Neuronal stem cell (in vitro differentiated cells): ENCODE results near the gene CORO1C.

ENCODE experiments used
- DNase-seq: peaks from one replicate; pipeline ENCODE4 v3.0.0-alpha.2; 2013; ENCODE audit warnings: low spot score
- H2AFZ ChIP-seq: one replicate; pipeline ENCODE4 v1.6.1; 2013; ENCODE audit warnings: mild to moderate bottlenecking, low read length, inconsistent platforms
- H2AK5ac ChIP-seq: 2 replicates; pipeline ENCODE4 v1.6.1; 2013; ENCODE audit warnings: low read depth, mild to moderate bottlenecking, inconsistent platforms, low read length, moderate library complexity, mixed read lengths
- H2BK120ac ChIP-seq: 2 replicates; pipeline ENCODE4 v1.6.1; 2013; ENCODE audit warnings: low read depth, mild to moderate bottlenecking, inconsistent platforms, low read length, moderate library complexity, mixed read lengths
- H2BK12ac ChIP-seq: one replicate; pipeline ENCODE4 v1.6.1; 2013; ENCODE audit warnings: low read length, inconsistent platforms
- H2BK15ac ChIP-seq: 2 replicates; pipeline ENCODE4 v1.6.1; 2013; ENCODE audit warnings: mild to moderate bottlenecking, low read length, inconsistent platforms, mixed read lengths
- H2BK5ac ChIP-seq: one replicate; pipeline ENCODE4 v1.6.1; 2013; ENCODE audit warnings: inconsistent platforms, mild to moderate bottlenecking, low read length, moderate library complexity
- H3K14ac ChIP-seq: one replicate; pipeline ENCODE4 v1.6.1; 2013; ENCODE audit warnings: low read length, inconsistent platforms
- H3K18ac ChIP-seq: 2 replicates; pipeline ENCODE4 v1.6.1; 2013; ENCODE audit warnings: low read length, inconsistent platforms
- H3K23ac ChIP-seq: 2 replicates; pipeline ENCODE4 v1.6.1; 2013; ENCODE audit warnings: low read depth, mild to moderate bottlenecking, mixed read lengths, low read length, inconsistent platforms; ENCODE audit not compliant: poor library complexity
- H3K27ac ChIP-seq: replicated peaks from 3 replicates; pipeline ENCODE4 v1.5.1; 2013; ENCODE audit warnings: low read length, inconsistent platforms
- H3K27me3 ChIP-seq, 3 experiments: 2 replicates each; pipeline ENCODE4 v1.6.1; 2013; ENCODE audit warnings: low read length in 3 of 3, mild to moderate bottlenecking in 2 of 3, inconsistent platforms in 1 of 3, low read depth in 1 of 3, mixed read lengths in 1 of 3, moderate library complexity in 1 of 3; ENCODE audit not compliant: control insufficient read depth in 3 of 3, insufficient read depth in 3 of 3
- H3K36me3 ChIP-seq, 2 donors: replicated peaks in 1 of 2; 2 replicates each; pipeline ENCODE4 v1.6.1; 2013; ENCODE audit warnings: low read length in 2 of 2; ENCODE audit not compliant: control insufficient read depth in 2 of 2, insufficient read depth in 2 of 2
- H3K4ac ChIP-seq: 2 replicates; pipeline ENCODE4 v1.6.1; 2013; ENCODE audit warnings: inconsistent platforms, mild to moderate bottlenecking, low read length, moderate library complexity
- H3K4me1 ChIP-seq, 2 donors: 1 replicate in 1 of 2; 2 replicates in 1 of 2; pipeline ENCODE4 v1.6.1; 2013; ENCODE audit warnings: low read length in 2 of 2, low read depth in 1 of 2; ENCODE audit not compliant: control insufficient read depth in 2 of 2, insufficient read depth in 1 of 2
- H3K4me2 ChIP-seq: one replicate; pipeline ENCODE4 v1.6.1; 2013; ENCODE audit warnings: mild to moderate bottlenecking, low read length, inconsistent platforms; ENCODE audit not compliant: insufficient read depth, poor library complexity, severe bottlenecking
- H3K4me3 ChIP-seq, 2 donors: 2 replicates each; pipeline ENCODE4 v1.5.1; 2013; ENCODE audit warnings: low read length in 2 of 2, mild to moderate bottlenecking in 2 of 2, inconsistent platforms in 1 of 2, moderate library complexity in 1 of 2
- H3K79me1 ChIP-seq: one replicate; pipeline ENCODE4 v1.6.1; 2013; ENCODE audit warnings: low read depth, mild to moderate bottlenecking, inconsistent platforms, low read length, moderate library complexity
- H3K9ac ChIP-seq: one replicate; pipeline ENCODE4 v1.6.1; 2013; ENCODE audit warnings: mild to moderate bottlenecking, low read depth, low read length, inconsistent platforms; ENCODE audit not compliant: poor library complexity
- H3K9me3 ChIP-seq, 2 donors: replicated peaks in 1 of 2; 2 replicates each; pipeline versions ENCODE3 to v1.6.1; 2013; ENCODE audit warnings: low read length in 2 of 2, mild to moderate bottlenecking in 2 of 2, inconsistent platforms in 1 of 2, low read depth in 1 of 2, mixed read lengths in 1 of 2, moderate library complexity in 1 of 2; ENCODE audit not compliant: control insufficient read depth in 2 of 2, insufficient read depth in 1 of 2
- H4K8ac ChIP-seq: one replicate; pipeline ENCODE4 v1.6.1; 2013; ENCODE audit warnings: low read depth, mild to moderate bottlenecking, inconsistent platforms, low read length, moderate library complexity
- H4K91ac ChIP-seq: one replicate; pipeline ENCODE4 v1.6.1; 2013; ENCODE audit warnings: low read length, low read depth, mild to moderate bottlenecking, inconsistent platforms; ENCODE audit not compliant: poor library complexity
- WGBS, 2 donors: extraction: QIAGEN DNeasy Blood & Tissue Kit; methylation state at CpG; one replicate each; pipeline ENCODE4 v1.1.7; 2013; ENCODE audit warnings: missing lambda C conversion rate in 2 of 2, mixed read lengths in 1 of 2; ENCODE audit not compliant: insufficient read length in 2 of 2, insufficient replicate concordance in 1 of 2; ENCODE audit errors: extremely low coverage in 2 of 2; 5-methylcytosine and 5-hydroxymethylcytosine counted together

The CORO1C gene

DNA sequence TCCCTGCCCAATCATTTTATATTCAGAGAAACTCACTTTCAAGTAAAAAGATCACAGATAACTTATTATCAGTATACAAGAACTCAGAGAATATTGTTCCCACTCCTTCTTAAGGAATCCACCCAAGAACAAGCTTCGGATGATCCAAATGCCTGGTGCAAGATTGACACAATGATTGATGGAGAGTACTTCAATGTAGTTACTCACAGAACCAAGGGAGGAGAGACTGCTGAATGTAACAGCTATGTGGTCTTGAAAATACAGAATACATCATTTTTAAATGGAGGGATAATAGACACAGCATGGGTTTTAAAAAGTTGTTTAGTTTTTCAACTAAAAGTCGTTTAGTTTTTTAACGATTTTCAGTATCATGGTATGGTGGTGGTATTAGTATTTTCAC, 59.3 kb downstream of the CORO1C start:
- H3K14ac ChIP-seq, result no peak overlapping the region
- H3K23ac ChIP-seq, result no peak overlapping the region
- no peak for DNase-seq
- no peaks in the 10 kb centered on the region for H3K27me3 ChIP-seq
- peaks cover 0 to 2% of the 10 kb centered on the region in 2 donors for H3K9me3 ChIP-seq
- no peak overlapping the region for H2BK5ac ChIP-seq
- H4K8ac ChIP-seq, result no peak overlapping the region
- no peak overlapping the region for H2BK12ac ChIP-seq
- no peak overlapping the region for H3K9ac ChIP-seq
- H4K91ac ChIP-seq, result no peak overlapping the region
- H3K27ac ChIP-seq, result no peak overlapping the region
- H3K4me2 ChIP-seq, result no peak overlapping the region
- H3K4me1 ChIP-seq, result peaks cover 2 to 10% of the 10 kb centered on the region in 2 donors
- H2BK15ac ChIP-seq, result no peak overlapping the region
- no peak overlapping the region for H2AK5ac ChIP-seq
- no peak overlapping the region for H3K4me3 ChIP-seq
- no peak overlapping the region for H3K18ac ChIP-seq
- no peak overlapping the region for H3K4ac ChIP-seq
- WGBS, 2 donors, result no CpG with 5 or more reads among the region's 3 CpGs
- no peak overlapping the region for H2BK120ac ChIP-seq
- H2AFZ ChIP-seq, result no peak overlapping the region
- no peaks in the 10 kb centered on the region for H3K79me1 ChIP-seq
- peaks cover 2 to 57% of the 10 kb centered on the region in 2 donors for H3K36me3 ChIP-seq

DNA sequence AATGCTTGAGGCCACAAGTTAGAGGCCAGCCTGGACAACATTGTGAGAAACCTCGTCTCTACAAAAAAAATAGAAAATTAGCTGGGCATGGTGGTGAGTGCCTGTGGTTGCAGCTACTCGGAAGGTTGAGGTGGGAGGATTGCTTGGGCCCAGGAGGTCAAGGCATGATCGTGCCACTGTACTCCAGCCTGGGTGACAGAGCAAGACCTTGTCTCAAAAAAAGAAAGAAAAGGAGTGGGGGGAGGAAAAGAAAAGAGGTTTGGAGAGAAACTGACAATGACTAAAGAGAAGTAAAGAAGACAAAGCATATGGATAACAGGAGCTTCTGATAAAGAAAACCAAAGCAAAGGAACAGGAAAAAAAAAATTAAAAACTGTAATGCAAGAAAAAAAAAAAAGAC, 60.2 kb downstream of the CORO1C start:
- Histone ChIP-seq H3K27ac (no peak overlapping the region), H3K79me1 (no peaks in the 10 kb centered on the region), H2BK12ac (no peak overlapping the region), H4K8ac (no peak overlapping the region), H3K27me3 (no peaks in the 10 kb centered on the region), H2BK120ac (no peak overlapping the region), H3K9ac (no peak overlapping the region), H3K36me3 (peaks cover 0 to 47% of the 10 kb centered on the region in 2 donors), H3K4me1 (peaks cover 7 to 17% of the 10 kb centered on the region in 2 donors), H3K9me3 (peaks cover 0 to 2% of the 10 kb centered on the region in 2 donors), H4K91ac (no peak overlapping the region), H3K4me2 (no peak overlapping the region), H3K4ac (no peak overlapping the region), H2AK5ac (no peak overlapping the region), H3K14ac (no peak overlapping the region), H3K4me3 (no peak overlapping the region), H2BK15ac (no peak overlapping the region), H3K18ac (no peak overlapping the region), H2BK5ac (no peak overlapping the region), H3K23ac (no peak overlapping the region), H2AFZ (no peak overlapping the region)
- no CpG with 5 or more reads among the region's 3 CpGs for WGBS, 2 donors
- DNase-seq, result no peak

DNA sequence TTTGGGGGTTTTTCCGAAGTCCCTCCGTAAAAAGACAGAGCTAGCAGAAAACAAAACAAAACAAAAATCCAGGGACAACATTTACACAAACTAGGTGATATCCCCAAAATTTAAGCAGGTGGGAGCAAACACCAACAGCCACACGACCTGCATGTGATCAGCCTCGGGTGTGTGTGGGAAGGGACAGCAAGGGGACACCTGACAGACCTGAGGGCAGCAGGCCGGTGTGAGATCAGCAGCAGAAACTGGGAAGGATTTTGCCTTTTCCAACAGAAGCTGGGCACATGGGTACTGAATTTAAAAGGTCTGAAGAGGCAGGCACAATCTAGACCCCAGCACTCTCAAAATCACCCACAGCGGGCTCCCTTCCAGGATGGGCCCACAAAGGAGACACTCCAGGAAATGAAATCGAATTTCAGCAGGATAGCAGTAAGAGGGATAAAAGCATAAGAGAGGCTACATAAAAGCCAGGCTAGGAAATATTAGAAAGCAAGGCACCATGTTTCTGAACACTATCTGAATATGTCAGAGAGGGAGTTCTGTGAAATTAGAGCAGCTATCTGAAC, 61.2 kb downstream of the CORO1C start:
- Histone ChIP-seq H3K14ac (no peak overlapping the region), H4K8ac (no peak overlapping the region), H3K4ac (no peak overlapping the region), H3K18ac (no peak overlapping the region), H3K23ac (no peak overlapping the region), H2AK5ac (no peak overlapping the region), H3K9me3 (peaks cover 0 to 2% of the 10 kb centered on the region in 2 donors), H3K27me3 (no peaks in the 10 kb centered on the region), H3K4me2 (no peak overlapping the region), H2BK120ac (no peak overlapping the region), H2BK12ac (no peak overlapping the region), H4K91ac (no peak overlapping the region), H3K79me1 (no peaks in the 10 kb centered on the region), H3K4me1 (peaks cover 12 to 26% of the 10 kb centered on the region in 2 donors), H3K27ac (no peak overlapping the region), H3K36me3 (peaks cover 0 to 38% of the 10 kb centered on the region in 2 donors), H3K9ac (no peak overlapping the region), H2AFZ (no peak overlapping the region), H3K4me3 (no peak overlapping the region), H2BK15ac (no peak overlapping the region), H2BK5ac (no peak overlapping the region)
- no CpG with 5 or more reads among the region's 7 CpGs for WGBS, 2 donors
- no peak for DNase-seq

DNA sequence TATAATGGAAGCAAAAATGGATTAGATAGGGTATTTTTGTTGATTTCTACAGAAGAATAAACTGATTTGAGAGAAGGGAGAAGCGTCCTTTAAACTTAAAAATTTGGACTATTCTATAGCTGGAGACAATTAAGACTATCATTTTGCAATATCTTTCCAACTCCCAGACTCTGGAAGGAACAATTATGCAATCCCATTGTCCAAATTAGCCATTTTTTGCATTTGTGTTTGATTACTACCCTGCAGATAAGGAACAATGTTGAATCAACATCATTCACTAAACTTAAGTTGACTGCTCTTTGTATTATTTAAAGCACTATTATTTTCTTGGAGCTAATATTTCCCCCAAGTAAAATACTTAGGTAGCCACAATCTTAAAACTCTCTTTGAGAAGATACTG, 62.8 kb downstream of the CORO1C start:
- Histone ChIP-seq H2BK15ac (no peak overlapping the region), H3K18ac (no peak overlapping the region), H3K23ac (no peak overlapping the region), H3K27ac (no peak overlapping the region), H2BK120ac (no peak overlapping the region), H3K9me3 (peaks cover 0 to 2% of the 10 kb centered on the region in 2 donors), H3K27me3 (no peaks in the 10 kb centered on the region), H3K14ac (no peak overlapping the region), H3K4me1 (peaks cover 12 to 33% of the 10 kb centered on the region in 2 donors), H4K8ac (no peak overlapping the region), H2AK5ac (no peak overlapping the region), H3K79me1 (no peaks in the 10 kb centered on the region), H2BK12ac (no peak overlapping the region), H3K9ac (no peak overlapping the region), H3K4ac (no peak overlapping the region), H2BK5ac (no peak overlapping the region), H3K36me3 (peaks cover 0 to 31% of the 10 kb centered on the region in 2 donors), H3K4me3 (no peak overlapping the region), H3K4me2 (no peak overlapping the region), H2AFZ (no peak overlapping the region), H4K91ac (no peak overlapping the region)
- no CpG with 5 or more reads among the region's 1 CpG for WGBS, 2 donors
- DNase-seq, result no peak
